GM19468 (cell line): Measurements from ENCODE around the gene ATP2A3.
"Not testable (repeated sequence)": the region's sequence is repeated elsewhere in the genome, so short reads cannot be mapped to it uniquely, and the experiment has no call there.

Source experiments
- ATAC-seq: cut with Tn5 transposase; IDR thresholded peaks from one replicate; pipeline ENCODE4 v1.9.1; 2021; ENCODE audit warnings: mild to moderate bottlenecking, moderate library complexity, moderate number of reproducible peaks; ENCODE audit not compliant: unreplicated experiment; ENCODE audit errors: extremely low read depth

The ATP2A3 gene

GRCh38 chr17:3992370-3992769 is 28.1 kb upstream of the ATP2A3 start:
- no peak for ATAC-seq

GRCh38 chr17:3991699-3992098 is 27.5 kb upstream of the ATP2A3 start:
- not testable (repeated sequence) for ATAC-seq

GRCh38 chr17:3990386-3991127 is 26.3 kb upstream of the ATP2A3 start:
- no peak for ATAC-seq

- ATAC-seq, result no peak
Observed at GRCh38 chr17:3989041-3989886, 25.0 kb upstream of the ATP2A3 start.

GRCh38 chr17:3988297-3989040 is 24.2 kb upstream of the ATP2A3 start:
- ATAC-seq, result no peak

- no peak for ATAC-seq
Observed at GRCh38 chr17:3986939-3987335, 22.7 kb upstream of the ATP2A3 start.

GRCh38 chr17:3986270-3986938 is 22.2 kb upstream of the ATP2A3 start:
- no peak for ATAC-seq

- ATAC-seq, result no peak
Observed at GRCh38 chr17:3985846-3986245, 21.6 kb upstream of the ATP2A3 start.

- no peak for ATAC-seq
Observed at GRCh38 chr17:3983606-3984484, 19.6 kb upstream of the ATP2A3 start.

GRCh38 chr17:3982541-3983017 is 18.3 kb upstream of the ATP2A3 start:
- no peak for ATAC-seq

GRCh38 chr17:3982113-3982512 is 17.9 kb upstream of the ATP2A3 start:
- ATAC-seq, result no peak

- ATAC-seq, result no peak
Observed at GRCh38 chr17:3981455-3981854, 17.2 kb upstream of the ATP2A3 start.

GRCh38 chr17:3980381-3981014 is 16.3 kb upstream of the ATP2A3 start:
- ATAC-seq, result no peak

GRCh38 chr17:3979290-3979611 is 15.0 kb upstream of the ATP2A3 start:
- ATAC-seq, result no peak

GRCh38 chr17:3978421-3979289 is 14.4 kb upstream of the ATP2A3 start:
- ATAC-seq, result no peak

- no peak for ATAC-seq
Observed at GRCh38 chr17:3977387-3977786, 13.2 kb upstream of the ATP2A3 start.

GRCh38 chr17:3976675-3977171 is 12.5 kb upstream of the ATP2A3 start:
- no peak for ATAC-seq

- ATAC-seq, result no peak
Observed at GRCh38 chr17:3974980-3975379, 10.7 kb upstream of the ATP2A3 start.
